ENCODE measurements around the gene LRRC37B. TPM values are rescaled to one million over a fixed set of nuclear protein-coding genes. Genes with fewer than 3 reads are reported as not detected.
"Not testable (repeated sequence)": the region's sequence is repeated elsewhere in the genome, so short reads cannot be mapped to it uniquely, and the experiment has no call there.

The LRRC37B gene
- polyA plus RNA-seq, 3 donors: 1.8 to 31.2 (median 2.1) TPM

GRCh38 chr17:32079753-32080152 is 72.6 kb downstream of the LRRC37B start:
- not testable (repeated sequence) for H3K27ac ChIP-seq (ENCODE audit: low read depth in 1 of 2, low read length in 2 of 2); H3K36me3 Mint-ChIP-seq
- intact Hi-C loops (cut with micrococcal nuclease): loop anchor here in 1 of 2 donors (10.0 kb wide), 1 partner anchor 45 kb away; no protein-coding TSS in a partner anchor

GRCh38 chr17:32083550-32083979 is 76.4 kb downstream of the LRRC37B start:
- DNase-seq; H3K27ac Mint-ChIP-seq; H3K27me3 ChIP-seq (ENCODE audit: control insufficient read depth in 2 of 2, insufficient read depth in 2 of 2, low read length in 2 of 2); intact Hi-C loops (cut with micrococcal nuclease); H3K9me3 Mint-ChIP-seq; H3K36me3 Mint-ChIP-seq; H3K79me2 ChIP-seq (ENCODE audit: insufficient read depth, low read length); H3K27me3 Mint-ChIP-seq (ENCODE audit: low read depth in 3 of 3); H4K20me1 ChIP-seq (ENCODE audit: insufficient read depth, low read length); H3K9me3 ChIP-seq (replicated peaks in 1 of 2; ENCODE audit: control insufficient read depth in 1 of 2, insufficient read depth in 1 of 2, low read length in 2 of 2); H3K36me3 ChIP-seq (replicated peaks in 1 of 2; ENCODE audit: control insufficient read depth in 1 of 2, insufficient read depth in 2 of 2, low read length in 2 of 2): not testable (repeated sequence)
- peak overlapping the region; percentile 55 for H3K4me2 ChIP-seq (replicated peaks; ENCODE audit: extremely low read depth, low read length, poor library complexity, severe bottlenecking)
- WGBS (ENCODE audit: insufficient coverage): 0% methylated on average over 2 of the region's 17 CpGs
- peaks cover 15% of the 10 kb centered on the region for H3K4me1 Mint-ChIP-seq
- peak overlapping the region; percentile 83 for H2AFZ ChIP-seq (ENCODE audit: insufficient read depth, low read depth, low read length, poor library complexity, severe bottlenecking)
- H3K4me1 ChIP-seq (ENCODE audit: control insufficient read depth in 1 of 2, insufficient read depth in 2 of 2, low read length in 2 of 2): peaks cover 17 to 20% of the 10 kb centered on the region in 2 donors
- H3K9ac ChIP-seq (ENCODE audit: insufficient read depth, low read length, poor library complexity, severe bottlenecking): peak overlapping the region; percentile 57
- peak overlapping the region in 1 of 2 donors; percentile 65 for H3K27ac ChIP-seq (ENCODE audit: low read depth in 1 of 2, low read length in 2 of 2)
- H3K4me3 Mint-ChIP-seq: peak overlapping the region; percentile 45 to 78
- peak overlapping the region; percentile 48 to 72 (median 56) for H3K4me3 ChIP-seq (replicated peaks in 1 of 3; ENCODE audit: low read depth in 2 of 3, low read length in 3 of 3)

More at GRCh38 chr17:32079753-32080152, 72.6 kb downstream of the LRRC37B start:
- not testable (repeated sequence) for H3K79me2 ChIP-seq (ENCODE audit: insufficient read depth, low read length); H3K36me3 ChIP-seq (replicated peaks in 1 of 2; ENCODE audit: control insufficient read depth in 1 of 2, insufficient read depth in 2 of 2, low read length in 2 of 2); H3K9me3 Mint-ChIP-seq; H3K27me3 Mint-ChIP-seq (ENCODE audit: low read depth in 3 of 3); H3K4me2 ChIP-seq (replicated peaks; ENCODE audit: extremely low read depth, low read length, poor library complexity, severe bottlenecking); H3K27me3 ChIP-seq (ENCODE audit: control insufficient read depth in 2 of 2, insufficient read depth in 2 of 2, low read length in 2 of 2); H3K9me3 ChIP-seq (replicated peaks in 1 of 2; ENCODE audit: control insufficient read depth in 1 of 2, insufficient read depth in 1 of 2, low read length in 2 of 2); H3K9ac ChIP-seq (ENCODE audit: insufficient read depth, low read length, poor library complexity, severe bottlenecking); H4K20me1 ChIP-seq (ENCODE audit: insufficient read depth, low read length); H3K4me3 ChIP-seq (replicated peaks in 1 of 3; ENCODE audit: low read depth in 2 of 3, low read length in 3 of 3)
- peaks cover 12% of the 10 kb centered on the region for H3K4me1 Mint-ChIP-seq
- WGBS (ENCODE audit: insufficient coverage): no CpG with 5 or more reads among the region's 10 CpGs
- H3K4me1 ChIP-seq (ENCODE audit: control insufficient read depth in 1 of 2, insufficient read depth in 2 of 2, low read length in 2 of 2): peaks cover 9 to 13% of the 10 kb centered on the region in 2 donors
- H2AFZ ChIP-seq (ENCODE audit: insufficient read depth, low read depth, low read length, poor library complexity, severe bottlenecking): peak overlapping the region; percentile 21
- peak; percentile 39 to 86 (median 57) for DNase-seq
- H3K4me3 Mint-ChIP-seq: peak overlapping the region; percentile 48 to 78
- peak overlapping the region in 2 of 7 donors; percentile 18 to 40 for H3K27ac Mint-ChIP-seq

- H3K27me3 Mint-ChIP-seq (ENCODE audit: low read depth in 3 of 3): not testable (repeated sequence)
Observed at GRCh38 chr17:32084003-32084941, 77.1 kb downstream of the LRRC37B start.

GRCh38 chr17:32084942-32085829 is 78.0 kb downstream of the LRRC37B start:
- Mint-ChIP-seq H3K4me3 (peak overlapping the region; percentile 75 to 82), H3K27ac (peak overlapping the region in 4 of 7 donors; percentile 19 to 42 (median 28))
- intact Hi-C loops (cut with micrococcal nuclease); H3K9me3 Mint-ChIP-seq; H3K27ac ChIP-seq (ENCODE audit: low read depth in 1 of 2, low read length in 2 of 2); H3K4me3 ChIP-seq (replicated peaks in 1 of 3; ENCODE audit: low read depth in 2 of 3, low read length in 3 of 3); H3K9me3 ChIP-seq (replicated peaks in 1 of 2; ENCODE audit: control insufficient read depth in 1 of 2, insufficient read depth in 1 of 2, low read length in 2 of 2); H3K4me1 Mint-ChIP-seq; H3K36me3 Mint-ChIP-seq; H3K36me3 ChIP-seq (replicated peaks in 1 of 2; ENCODE audit: control insufficient read depth in 1 of 2, insufficient read depth in 2 of 2, low read length in 2 of 2); H4K20me1 ChIP-seq (ENCODE audit: insufficient read depth, low read length); H3K27me3 ChIP-seq (ENCODE audit: control insufficient read depth in 2 of 2, insufficient read depth in 2 of 2, low read length in 2 of 2); H3K79me2 ChIP-seq (ENCODE audit: insufficient read depth, low read length); H3K9ac ChIP-seq (ENCODE audit: insufficient read depth, low read length, poor library complexity, severe bottlenecking); H3K4me2 ChIP-seq (replicated peaks; ENCODE audit: extremely low read depth, low read length, poor library complexity, severe bottlenecking); H3K27me3 Mint-ChIP-seq (ENCODE audit: low read depth in 3 of 3); DNase-seq: not testable (repeated sequence)
- WGBS (ENCODE audit: insufficient coverage): 14% methylated on average over 8 of the region's 30 CpGs
- Histone ChIP-seq H3K4me1 (ENCODE audit: control insufficient read depth in 1 of 2, insufficient read depth in 2 of 2, low read length in 2 of 2) (peaks cover 13% of the 10 kb centered on the region in 2 donors), H2AFZ (ENCODE audit: insufficient read depth, low read depth, low read length, poor library complexity, severe bottlenecking) (peak overlapping the region; percentile 46)

More at GRCh38 chr17:32084003-32084941, 77.1 kb downstream of the LRRC37B start:
- H3K36me3 Mint-ChIP-seq; intact Hi-C loops (cut with micrococcal nuclease); H4K20me1 ChIP-seq (ENCODE audit: insufficient read depth, low read length); H3K27me3 ChIP-seq (ENCODE audit: control insufficient read depth in 2 of 2, insufficient read depth in 2 of 2, low read length in 2 of 2); H3K79me2 ChIP-seq (ENCODE audit: insufficient read depth, low read length); H3K9me3 ChIP-seq (replicated peaks in 1 of 2; ENCODE audit: control insufficient read depth in 1 of 2, insufficient read depth in 1 of 2, low read length in 2 of 2); DNase-seq; H3K9me3 Mint-ChIP-seq; H3K36me3 ChIP-seq (replicated peaks in 1 of 2; ENCODE audit: control insufficient read depth in 1 of 2, insufficient read depth in 2 of 2, low read length in 2 of 2): not testable (repeated sequence)
- no CpG with 5 or more reads among the region's 39 CpGs for WGBS (ENCODE audit: insufficient coverage)
- peak overlapping the region; percentile 55 for H3K4me2 ChIP-seq (replicated peaks; ENCODE audit: extremely low read depth, low read length, poor library complexity, severe bottlenecking)
- H3K4me1 ChIP-seq (ENCODE audit: control insufficient read depth in 1 of 2, insufficient read depth in 2 of 2, low read length in 2 of 2): peaks cover 17 to 20% of the 10 kb centered on the region in 2 donors
- Mint-ChIP-seq H3K27ac (peak overlapping the region in 3 of 7 donors; percentile 19 to 75 (median 26)), H3K4me3 (peak overlapping the region; percentile 75 to 82), H3K4me1 (peaks cover 15% of the 10 kb centered on the region)
- peak overlapping the region; percentile 57 for H3K9ac ChIP-seq (ENCODE audit: insufficient read depth, low read length, poor library complexity, severe bottlenecking)
- H2AFZ ChIP-seq (ENCODE audit: insufficient read depth, low read depth, low read length, poor library complexity, severe bottlenecking): peak overlapping the region; percentile 83
- peak overlapping the region; percentile 48 to 72 (median 56) for H3K4me3 ChIP-seq (replicated peaks in 1 of 3; ENCODE audit: low read depth in 2 of 3, low read length in 3 of 3)
- H3K27ac ChIP-seq (ENCODE audit: low read depth in 1 of 2, low read length in 2 of 2): peak overlapping the region in 1 of 2 donors; percentile 65
